MM.1S (cell line): ENCODE results near the gene ZNF580.

Experiments used
- DNase-seq: peaks from one replicate; pipeline ENCODE4 v3.0.0-alpha.2; 2015
- H2AFZ ChIP-seq: fragments of 300-600 bp; sonication (generic); 2 replicates; pipeline ENCODE4 v1.6.0; 2016; ENCODE audit warnings: antibody characterized with exemption, low read length
- H3F3A ChIP-seq: fragments of 300-600 bp; sonication (generic); 2 replicates; pipeline ENCODE4 v1.6.1; 2016; ENCODE audit warnings: mild to moderate bottlenecking, antibody characterized with exemption, low read length, moderate library complexity, mixed read lengths; ENCODE audit not compliant: insufficient read depth
- H3K27ac ChIP-seq: fragments of 300-600 bp; sonication (generic); 2 replicates; pipeline ENCODE4 v1.5.1; 2016; ENCODE audit warnings: mild to moderate bottlenecking, low read length
- H3K27me3 ChIP-seq: fragments of 300-600 bp; sonication (generic); replicated peaks from 2 replicates; pipeline ENCODE4 v1.6.0; 2016; ENCODE audit warnings: low read length; ENCODE audit not compliant: insufficient read depth
- H3K36me3 ChIP-seq: fragments of 300-600 bp; sonication (generic); replicated peaks from 2 replicates; pipeline ENCODE4 v1.6.1; 2016; ENCODE audit warnings: mild to moderate bottlenecking, low read length, mixed read lengths; ENCODE audit not compliant: insufficient read depth
- H3K4me1 ChIP-seq: fragments of 300-600 bp; sonication (generic); 2 replicates; pipeline ENCODE4 v1.6.1; 2016; ENCODE audit warnings: low read length, mixed read lengths
- H3K4me2 ChIP-seq: fragments of 300-600 bp; sonication (generic); 2 replicates; pipeline ENCODE4 v1.6.0; 2016; ENCODE audit warnings: low read depth, low read length
- H3K4me3 ChIP-seq: fragments of 300-600 bp; sonication (generic); 2 replicates; pipeline ENCODE4 v1.5.1; 2016; ENCODE audit warnings: low read length, mixed read lengths
- H3K79me2 ChIP-seq: fragments of 300-600 bp; sonication (generic); 2 replicates; pipeline ENCODE4 v1.6.1; 2016; ENCODE audit warnings: mixed run types, low read length, mixed read lengths
- H3K9ac ChIP-seq: fragments of 300-600 bp; sonication (generic); 2 replicates; pipeline ENCODE4 v1.6.1; 2016; ENCODE audit warnings: low read length, mixed read lengths
- H3K9me2 ChIP-seq: fragments of 300-600 bp; sonication (generic); replicated peaks from 2 replicates; pipeline ENCODE4 v1.6.1; 2016; ENCODE audit warnings: mild to moderate bottlenecking, low read length, mixed read lengths; ENCODE audit not compliant: insufficient read depth
- H3K9me3 ChIP-seq: fragments of 300-600 bp; sonication (generic); replicated peaks from 2 replicates; pipeline ENCODE4 v1.6.1; 2016; ENCODE audit warnings: mild to moderate bottlenecking, low read length, mixed read lengths; ENCODE audit not compliant: insufficient read depth
- H4K20me1 ChIP-seq: fragments of 300-600 bp; sonication (generic); 2 replicates; pipeline ENCODE4 v1.6.1; 2016; ENCODE audit warnings: mild to moderate bottlenecking, low read length, moderate library complexity, mixed read lengths; ENCODE audit not compliant: insufficient read depth
- EZH2 ChIP-seq: fragments of 300-600 bp; sonication (generic); optimal IDR thresholded peaks from 2 replicates; pipeline ENCODE3; 2017; ENCODE audit warnings: low read depth, mild to moderate bottlenecking, antibody characterized with exemption, low read length, mixed read lengths
- EZH2phosphoT487 ChIP-seq: fragments of 300-600 bp; sonication (generic); IDR thresholded peaks from 2 replicates; pipeline ENCODE4 v1.6.1; 2018; ENCODE audit warnings: antibody characterized with exemption, low read length
- TF ChIP-seq, protein P1 (sequence below): fragments of 300-600 bp; sonication (generic); IDR thresholded peaks from 2 replicates; pipeline ENCODE4 v1.5.1; 2016; ENCODE audit warnings: antibody characterized with exemption, low read length, mixed read lengths

The ZNF580 gene

DNA sequence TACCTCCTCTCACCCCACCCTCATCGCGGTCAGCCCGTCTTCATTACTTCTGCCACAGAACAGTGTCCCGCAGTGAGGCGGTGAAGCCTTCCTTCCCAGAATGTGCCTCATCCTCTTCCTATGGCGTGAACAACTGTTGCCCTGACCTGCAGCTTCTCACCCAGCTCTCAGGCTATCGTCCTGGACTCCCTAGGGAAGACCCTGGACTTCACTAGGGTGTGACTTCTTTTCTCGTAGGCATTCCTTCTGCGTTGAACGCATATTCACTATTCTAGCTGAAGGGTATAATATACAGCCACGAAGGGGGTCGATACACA is 34.4 kb upstream of the ZNF580 start:
- no peaks in the 10 kb centered on the region for H3K36me3 ChIP-seq
- H3K9ac ChIP-seq, result peak overlapping the region; percentile 74; the same call in 1 of the 2 replicates
- peaks cover 39% of the 10 kb centered on the region for H3K79me2 ChIP-seq
- peak overlapping the region; percentile 67 for H3K4me3 ChIP-seq
- H3K27ac ChIP-seq, result peak overlapping the region; percentile 65; the same call in 1 of the 2 replicates
- 0 out of 2 replicates have a peak overlapping the region, but pooled peaks have one; percentile 1 for H2AFZ ChIP-seq
- peaks cover 20% of the 10 kb centered on the region for H3F3A ChIP-seq
- TF ChIP-seq, protein P1, sequence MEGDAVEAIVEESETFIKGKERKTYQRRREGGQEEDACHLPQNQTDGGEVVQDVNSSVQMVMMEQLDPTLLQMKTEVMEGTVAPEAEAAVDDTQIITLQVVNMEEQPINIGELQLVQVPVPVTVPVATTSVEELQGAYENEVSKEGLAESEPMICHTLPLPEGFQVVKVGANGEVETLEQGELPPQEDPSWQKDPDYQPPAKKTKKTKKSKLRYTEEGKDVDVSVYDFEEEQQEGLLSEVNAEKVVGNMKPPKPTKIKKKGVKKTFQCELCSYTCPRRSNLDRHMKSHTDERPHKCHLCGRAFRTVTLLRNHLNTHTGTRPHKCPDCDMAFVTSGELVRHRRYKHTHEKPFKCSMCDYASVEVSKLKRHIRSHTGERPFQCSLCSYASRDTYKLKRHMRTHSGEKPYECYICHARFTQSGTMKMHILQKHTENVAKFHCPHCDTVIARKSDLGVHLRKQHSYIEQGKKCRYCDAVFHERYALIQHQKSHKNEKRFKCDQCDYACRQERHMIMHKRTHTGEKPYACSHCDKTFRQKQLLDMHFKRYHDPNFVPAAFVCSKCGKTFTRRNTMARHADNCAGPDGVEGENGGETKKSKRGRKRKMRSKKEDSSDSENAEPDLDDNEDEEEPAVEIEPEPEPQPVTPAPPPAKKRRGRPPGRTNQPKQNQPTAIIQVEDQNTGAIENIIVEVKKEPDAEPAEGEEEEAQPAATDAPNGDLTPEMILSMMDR, result no peak
- no peak for TF ChIP-seq EZH2phosphoT487
- no peak for TF ChIP-seq EZH2
- H3K4me1 ChIP-seq, result peaks cover 11% of the 10 kb centered on the region
- H3K9me2 ChIP-seq, result no peaks in the 10 kb centered on the region
- no peaks in the 10 kb centered on the region for H3K9me3 ChIP-seq
- no peak for DNase-seq
- H3K4me2 ChIP-seq, result peak overlapping the region; percentile 51
- no peaks in the 10 kb centered on the region for H3K27me3 ChIP-seq
- H4K20me1 ChIP-seq, result no peaks in the 10 kb centered on the region

DNA sequence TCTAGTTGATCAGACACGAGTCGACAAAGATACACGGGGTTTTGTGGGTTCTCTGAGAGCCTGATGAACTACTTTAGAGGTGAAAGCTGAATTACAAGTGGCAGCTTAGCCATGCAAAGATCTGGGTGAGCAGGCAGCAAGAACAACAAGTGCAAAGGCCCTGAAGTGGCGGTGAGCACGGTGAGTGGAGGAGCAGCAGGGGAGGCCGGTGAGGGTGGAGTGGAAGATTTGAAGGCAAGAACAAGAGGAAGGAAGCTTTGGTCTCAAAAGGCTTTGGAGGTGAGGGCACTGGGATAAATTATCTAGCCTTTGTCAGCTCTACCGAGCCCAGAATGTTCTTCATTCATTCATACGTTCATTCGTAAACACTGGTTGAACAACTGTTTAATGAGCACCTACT is 34.0 kb upstream of the ZNF580 start:
- Histone ChIP-seq H3K27ac (no peak overlapping the region), H3K9me3 (no peaks in the 10 kb centered on the region), H3K4me1 (peaks cover 11% of the 10 kb centered on the region), H4K20me1 (no peaks in the 10 kb centered on the region), H3K4me2 (peak overlapping the region; percentile 51), H3F3A (peaks cover 16% of the 10 kb centered on the region), H3K9me2 (no peaks in the 10 kb centered on the region), H3K79me2 (peaks cover 43% of the 10 kb centered on the region), H3K4me3 (peak overlapping the region; percentile 67), H2AFZ (0 out of 2 replicates have a peak overlapping the region, but pooled peaks have one; percentile 1), H3K36me3 (no peaks in the 10 kb centered on the region), H3K9ac (peak overlapping the region; percentile 74; the same call in 1 of the 2 replicates), H3K27me3 (no peaks in the 10 kb centered on the region)
- no peak for TF ChIP-seq EZH2phosphoT487
- TF ChIP-seq EZH2, result no peak
- TF ChIP-seq, protein P1, result no peak
- DNase-seq, result no peak

DNA sequence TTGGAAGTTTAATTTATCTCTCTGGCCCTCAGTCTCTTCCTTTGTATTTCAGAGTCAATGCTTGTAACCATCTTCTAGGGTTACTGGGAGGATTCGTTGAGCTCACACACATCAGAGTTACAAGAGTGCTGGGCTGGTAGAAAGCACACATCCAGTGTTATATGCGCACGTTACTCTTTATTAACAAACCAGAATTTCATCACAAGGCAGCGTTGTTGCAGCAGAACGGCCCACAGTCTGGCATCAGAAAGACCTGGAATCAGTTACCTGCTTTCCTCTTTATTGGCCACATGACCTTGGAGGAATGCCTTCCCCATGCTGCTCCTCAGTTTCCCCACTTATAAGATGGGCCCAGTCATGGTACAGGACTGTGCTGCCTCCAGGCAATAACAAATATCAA is 31.5 kb upstream of the ZNF580 start:
- Histone ChIP-seq H3K79me2 (peaks cover 46% of the 10 kb centered on the region), H3K27me3 (no peaks in the 10 kb centered on the region), H3K9me3 (no peaks in the 10 kb centered on the region), H3F3A (peaks cover 15% of the 10 kb centered on the region), H4K20me1 (no peaks in the 10 kb centered on the region), H3K9ac (no peak overlapping the region), H3K27ac (no peak overlapping the region), H3K9me2 (no peaks in the 10 kb centered on the region), H3K36me3 (no peaks in the 10 kb centered on the region), H2AFZ (no peak overlapping the region), H3K4me3 (no peak overlapping the region), H3K4me2 (no peak overlapping the region), H3K4me1 (peaks cover 11% of the 10 kb centered on the region)
- no peak for DNase-seq
- TF ChIP-seq EZH2 (no peak), EZH2phosphoT487 (no peak)
- TF ChIP-seq, protein P1, result no peak
